Right lobe of liver (tissue), 4 donors: ENCODE measurements around the gene KIF26A.

Source experiments
- POLR2A ChIP-seq: fragments of 450-650 bp; IDR thresholded peaks from one replicate; pipeline ENCODE4 v1.6.1; 2017; ENCODE audit warnings: antibody characterized with exemption, mild to moderate bottlenecking
- TF ChIP-seq, protein P1 (sequence below), 4 donors: fragments of 200-600 bp in 3 of 4; fragments of 450-650 bp in 1 of 4; IDR thresholded peaks; one replicate each; pipeline versions ENCODE4 v1.5.1 to v1.8.0; 2016 to 2022; ENCODE audit warnings: antibody characterized with exemption in 4 of 4, mild to moderate bottlenecking in 2 of 4
- donor health status: DM: no; HTN: no; CAD: no.
- donor health status: DM: no; HTN: no; CAD: no.
- donor health status: DM: no; HTN: yes; CAD: no.

DNA sequence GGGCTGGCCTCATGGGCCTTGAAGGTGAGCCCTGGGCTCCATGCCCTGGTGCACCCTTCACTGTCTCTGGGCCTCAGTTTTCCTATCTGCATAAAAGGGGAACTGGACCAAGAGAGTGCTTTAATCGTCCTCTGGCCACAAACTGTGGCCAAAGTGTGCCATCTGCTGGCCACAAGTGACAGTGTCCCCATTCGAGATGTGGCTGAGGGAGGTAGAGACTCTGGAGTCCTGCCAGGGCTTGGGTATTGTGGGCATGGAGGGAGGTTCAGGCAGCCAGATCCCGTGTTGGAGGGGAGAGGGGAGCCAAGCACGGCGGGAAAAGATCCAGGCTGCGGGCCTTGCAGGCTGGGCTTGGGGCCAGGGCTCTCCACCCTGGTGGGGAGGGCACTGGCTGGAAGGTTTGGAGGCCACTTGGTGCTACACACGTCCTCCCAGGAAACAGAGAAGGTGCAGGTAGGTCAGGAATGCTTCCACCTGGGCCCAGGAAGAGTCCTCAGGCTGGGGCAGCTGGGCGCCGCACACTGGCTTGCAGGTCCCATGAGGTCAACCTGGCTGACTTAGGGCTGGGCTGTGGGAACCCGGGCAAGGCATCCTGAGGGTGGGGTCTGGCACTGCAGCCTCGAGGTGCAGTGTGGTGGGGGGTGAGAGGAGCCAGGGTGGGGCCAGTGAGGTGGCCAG is 7.3 kb upstream of the KIF26A start:
- TF ChIP-seq, protein P1, sequence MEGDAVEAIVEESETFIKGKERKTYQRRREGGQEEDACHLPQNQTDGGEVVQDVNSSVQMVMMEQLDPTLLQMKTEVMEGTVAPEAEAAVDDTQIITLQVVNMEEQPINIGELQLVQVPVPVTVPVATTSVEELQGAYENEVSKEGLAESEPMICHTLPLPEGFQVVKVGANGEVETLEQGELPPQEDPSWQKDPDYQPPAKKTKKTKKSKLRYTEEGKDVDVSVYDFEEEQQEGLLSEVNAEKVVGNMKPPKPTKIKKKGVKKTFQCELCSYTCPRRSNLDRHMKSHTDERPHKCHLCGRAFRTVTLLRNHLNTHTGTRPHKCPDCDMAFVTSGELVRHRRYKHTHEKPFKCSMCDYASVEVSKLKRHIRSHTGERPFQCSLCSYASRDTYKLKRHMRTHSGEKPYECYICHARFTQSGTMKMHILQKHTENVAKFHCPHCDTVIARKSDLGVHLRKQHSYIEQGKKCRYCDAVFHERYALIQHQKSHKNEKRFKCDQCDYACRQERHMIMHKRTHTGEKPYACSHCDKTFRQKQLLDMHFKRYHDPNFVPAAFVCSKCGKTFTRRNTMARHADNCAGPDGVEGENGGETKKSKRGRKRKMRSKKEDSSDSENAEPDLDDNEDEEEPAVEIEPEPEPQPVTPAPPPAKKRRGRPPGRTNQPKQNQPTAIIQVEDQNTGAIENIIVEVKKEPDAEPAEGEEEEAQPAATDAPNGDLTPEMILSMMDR (IDR thresholded peaks at IDR 0.05), result peak; percentile 67 to 94 (median 81)
- TF ChIP-seq POLR2A, result no peak
